Measurements from ENCODE around the gene CFAP221.

- no peak for TF ChIP-seq CTCF (conservative IDR thresholded peaks at IDR 0.05; ENCODE audit: low read length)
- TF ChIP-seq EZH2phosphoT487 (IDR thresholded peaks at IDR 0.05; ENCODE audit: borderline replicate concordance, low read depth, low read length): no peak
Observed at GRCh38 chr2:119527999-119528398, 16.2 kb upstream of the CFAP221 start.
